PC-3 (cell line): ENCODE measurements around the gene TMEFF2. TPM values are rescaled to one million over a fixed set of nuclear protein-coding genes. Genes with fewer than 3 reads are reported as not detected.

Experiments
- ATAC-seq: fragments of 200-7000 bp; cut with Tn5 transposase; 2 replicates; pipeline ENCODE4 v1.9.1; 2020; ENCODE audit warnings: mild to moderate bottlenecking, moderate library complexity
- Bru-seq: library from RNA; stranded (reverse); fragments of 400-500 nt; gene quantifications from one replicate; lab custom pipeline; 2021; lab: Mats Ljungman, UMichigan
- BruChase-seq, 2 experiments: library from RNA; stranded (reverse); fragments of 400-500 nt; gene quantifications; one replicate each; lab custom pipeline; 2021; lab: Mats Ljungman, UMichigan
- BruUV-seq: library from RNA; stranded (reverse); fragments of 400-500 nt; replicated peaks from 2 replicates; lab custom pipeline; 2021; lab: Mats Ljungman, UMichigan
- CTCF ChIA-PET: fragments of 300-600 bp; sonication (Branson Sonifier 250); formaldehyde crosslinking; loops from one replicate; lab custom pipeline; 2022; ENCODE audit warnings: antibody characterized with exemption; lab: Charles Lee
- POLR2A ChIA-PET: fragments of 300-600 bp; sonication (Branson Sonifier 250); formaldehyde crosslinking; loops from one replicate; lab custom pipeline; 2022; ENCODE audit warnings: antibody characterized with exemption; ENCODE audit not compliant: unreplicated experiment; lab: Charles Lee
- DNase-seq: peaks from one replicate; pipeline ENCODE4 v3.0.0-alpha.2; 2015
- H2AFZ ChIP-seq: fragments of 300-600 bp; sonication (generic); 2 replicates; pipeline ENCODE4 v1.6.0; 2016; ENCODE audit warnings: antibody characterized with exemption, low read length
- H3F3A ChIP-seq: fragments of 300-600 bp; sonication (generic); one replicate; pipeline ENCODE4 v1.6.0; 2017; ENCODE audit warnings: antibody characterized with exemption, low read length, control low read depth, mild to moderate bottlenecking; ENCODE audit not compliant: unreplicated experiment
- H3K27ac ChIP-seq: fragments of 300-600 bp; sonication (generic); 2 replicates; pipeline ENCODE4 v1.5.1; 2016; ENCODE audit warnings: mild to moderate bottlenecking, low read length
- H3K27me3 ChIP-seq: fragments of 300-600 bp; sonication (generic); 2 replicates; pipeline ENCODE4 v1.6.1; 2016; ENCODE audit warnings: low read length, mixed read lengths
- H3K36me3 ChIP-seq: fragments of 300-600 bp; sonication (generic); 2 replicates; pipeline ENCODE4 v1.6.1; 2016; ENCODE audit warnings: low read depth, mixed run types, low read length, mixed read lengths
- H3K4me1 ChIP-seq: fragments of 300-600 bp; sonication (generic); 2 replicates; pipeline ENCODE4 v1.5.1; 2016; ENCODE audit warnings: low read length; ENCODE audit not compliant: insufficient read depth
- H3K4me2 ChIP-seq: fragments of 300-600 bp; sonication (generic); 2 replicates; pipeline ENCODE4 v1.6.0; 2016; ENCODE audit warnings: low read length
- H3K4me3 ChIP-seq: fragments of 300-600 bp; sonication (generic); 2 replicates; pipeline ENCODE4 v1.5.1; 2016; ENCODE audit warnings: mild to moderate bottlenecking, low read length, mixed read lengths
- H3K79me2 ChIP-seq: fragments of 300-600 bp; sonication (generic); 2 replicates; pipeline ENCODE4 v1.6.1; 2017; ENCODE audit warnings: low read length, mixed read lengths
- H3K9ac ChIP-seq: fragments of 300-600 bp; sonication (generic); 2 replicates; pipeline ENCODE4 v1.6.0; 2016; ENCODE audit warnings: mild to moderate bottlenecking, low read length
- H3K9me2 ChIP-seq: fragments of 300-600 bp; sonication (generic); replicated peaks from 2 replicates; pipeline ENCODE4 v1.6.1; 2016; ENCODE audit warnings: mixed run types, low read length, mixed read lengths
- H3K9me3 ChIP-seq: fragments of 300-600 bp; sonication (generic); 2 replicates; pipeline ENCODE4 v1.6.1; 2016; ENCODE audit warnings: low read length, mixed read lengths
- H4K20me1 ChIP-seq: fragments of 300-600 bp; sonication (generic); 2 replicates; pipeline ENCODE4 v1.6.1; 2016; ENCODE audit warnings: low read length, mixed read lengths
- CTCF ChIP-seq: fragments of 300-600 bp; sonication (generic); conservative IDR thresholded peaks from 2 replicates; pipeline ENCODE4 v1.5.1; 2017; ENCODE audit warnings: antibody characterized with exemption, low read depth, mild to moderate bottlenecking, low read length
- EZH2 ChIP-seq: fragments of 300-600 bp; sonication (generic); IDR thresholded peaks from one replicate; pipeline ENCODE4 v1.6.1; 2017; ENCODE audit warnings: antibody characterized with exemption, mild to moderate bottlenecking, low read length; ENCODE audit not compliant: unreplicated experiment
- EZH2phosphoT487 ChIP-seq: fragments of 300-600 bp; sonication (generic); IDR thresholded peaks from 2 replicates; pipeline ENCODE4 v1.6.1; 2018; ENCODE audit warnings: mild to moderate bottlenecking, antibody characterized with exemption, low read length, borderline replicate concordance
- intact Hi-C: fragments of 100-400 bp; cut with micrococcal nuclease; formaldehyde crosslinking; loops from 2 replicates; pipeline ENCODE4 v1.9.0; 2023
- long read RNA-seq: library from polyadenylated mRNA; unstranded; transcript quantifications from one replicate; pipeline ENCODE4 v2.0.0, GENCODE V29; 2021; ENCODE audit not compliant: unreplicated experiment
- total RNA-seq: library from RNA; depleted of rRNA; stranded (reverse); fragments of >200 nt; gene quantifications from 2 replicates; pipeline ENCODE4 v1.2.3, GENCODE V29; 2014; rRNA removed

The TMEFF2 gene
- not detected in 2 replicates for total RNA-seq
- Bru-seq, nascent RNA = percentile 15 among the genes with signal in this experiment
- BruChase-seq, experiment 1, labeled RNA remaining after a 6-hour chase = percentile 11 among the genes with signal in this experiment
- BruChase-seq, experiment 2, labeled RNA remaining after a 2-hour chase = percentile 10 among the genes with signal in this experiment
- long read RNA-seq = 0 reads

DNA sequence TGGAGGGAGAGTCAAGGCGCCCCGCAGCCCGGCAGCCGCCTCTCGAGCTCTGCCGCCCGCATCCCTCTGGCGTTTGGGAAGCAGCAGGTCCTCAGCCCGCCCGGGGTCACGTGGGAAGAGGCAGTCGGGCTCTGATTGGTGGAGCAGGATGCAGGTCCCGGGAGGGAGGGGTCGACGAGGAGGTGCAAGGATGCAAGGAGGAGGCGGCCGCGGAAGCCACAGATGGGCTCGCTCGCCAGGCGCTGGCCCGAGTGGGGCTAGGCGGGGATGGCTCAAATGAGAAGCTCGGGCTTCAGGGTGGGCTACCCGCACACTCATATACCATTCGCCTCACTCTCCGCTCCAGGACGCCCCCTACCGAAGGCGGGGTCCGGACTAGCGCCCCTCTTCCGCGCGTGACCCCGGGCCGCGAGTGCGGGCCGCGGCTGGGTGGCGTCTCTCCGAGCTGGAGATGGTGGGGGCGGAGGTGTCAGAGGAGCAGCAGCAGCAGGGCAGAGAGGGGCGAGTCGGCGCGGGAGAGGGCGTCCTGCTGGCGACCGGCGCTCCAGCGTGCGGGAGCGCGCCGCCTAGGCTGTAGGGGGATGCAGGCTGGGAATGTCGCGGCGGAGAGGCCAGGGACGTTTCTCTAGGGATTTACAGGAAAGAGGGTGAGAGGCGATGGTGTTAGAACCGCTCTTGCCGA is at the start of gene TMEFF2:
TMEFF2 (minus strand) TSS at position 68 of the 682 bp plus-strand sequence. CDS start 409 bp downstream, outside the sequence.
- H3F3A ChIP-seq = no peaks in the 10 kb centered on the region
- H3K9me3 ChIP-seq = no peaks in the 10 kb centered on the region
- H4K20me1 ChIP-seq = no peaks in the 10 kb centered on the region
- peaks cover 3% of the 10 kb centered on the region; the same call in 1 of the 2 replicates for H3K4me1 ChIP-seq
- DNase-seq (peak; percentile 43), ATAC-seq (peak; percentile 67)
- TF ChIP-seq EZH2phosphoT487 (0 out of 2 replicates have a peak, but pooled peaks have one; percentile 3), CTCF (peak; percentile 46; the same call in 1 of the 2 replicates), EZH2 (no peak)
- no peak within 1 kb of the TSS for H3K9ac ChIP-seq
- no peaks in the 10 kb centered on the region for H3K36me3 ChIP-seq
- POLR2A ChIA-PET = no interaction called here
- BruUV-seq = no TSS peak
- intact Hi-C loops = loop anchor here (5.0 to 10.0 kb wide), 3 partner anchors 72 to 520 kb away; no protein-coding TSS in a partner anchor
- no peak within 1 kb of the TSS for H3K27ac ChIP-seq
- H3K9me2 ChIP-seq = no peaks in the 10 kb centered on the region
- H3K79me2 ChIP-seq = no peaks in the 10 kb centered on the region
- peak within 1 kb of the TSS; percentile 64 for H3K4me3 ChIP-seq
- CTCF ChIA-PET = no interaction called here
- H3K27me3 ChIP-seq = peaks cover 76% of the 10 kb centered on the region
- H2AFZ ChIP-seq = peak within 1 kb of the TSS; percentile 71
- peak within 1 kb of the TSS; percentile 78 for H3K4me2 ChIP-seq

GRCh38 chr2:192243488-192243887 is 48.8 kb upstream of the TMEFF2 start:
- H2AFZ ChIP-seq = no peak overlapping the region
- H3K4me3 ChIP-seq = no peak overlapping the region
- no peaks in the 10 kb centered on the region for H3K4me1 ChIP-seq
- no peak overlapping the region for H3K9ac ChIP-seq
- no peaks in the 10 kb centered on the region for H3K9me2 ChIP-seq
- H3K9me3 ChIP-seq = no peaks in the 10 kb centered on the region
- H3K4me2 ChIP-seq = no peak overlapping the region
- no peaks in the 10 kb centered on the region for H3K27me3 ChIP-seq
- H3K79me2 ChIP-seq = no peaks in the 10 kb centered on the region
- TF ChIP-seq CTCF (no peak), EZH2 (no peak), EZH2phosphoT487 (no peak)
- intact Hi-C loops = no loop called here
- ATAC-seq (peak; percentile 35), DNase-seq (peak; percentile 18)
- no peaks in the 10 kb centered on the region for H3F3A ChIP-seq
- H3K36me3 ChIP-seq = no peaks in the 10 kb centered on the region
- no peaks in the 10 kb centered on the region for H4K20me1 ChIP-seq
- no peak overlapping the region for H3K27ac ChIP-seq
- no TSS peak for BruUV-seq
- POLR2A ChIA-PET = no interaction called here
- CTCF ChIA-PET = no interaction called here
